IPS DF 6.9 (cell line): Measurements from ENCODE around the gene DCDC2C.

Experiments
- DNase-seq: peaks from one replicate; pipeline ENCODE4 v3.0.0-alpha.2; 2013; ENCODE audit warnings: low read depth, low spot score
- H3K27ac ChIP-seq: one replicate; pipeline ENCODE4 v1.5.1; 2013; ENCODE audit warnings: low read length, control low read depth
- H3K27me3 ChIP-seq: 2 replicates; pipeline ENCODE4 v1.6.1; 2013; ENCODE audit warnings: mild to moderate bottlenecking, low read length; ENCODE audit not compliant: control insufficient read depth, insufficient read depth
- H3K36me3 ChIP-seq: 2 replicates; pipeline ENCODE4 v1.6.1; 2013; ENCODE audit warnings: low read length; ENCODE audit not compliant: control insufficient read depth, insufficient read depth
- H3K4me1 ChIP-seq: 2 replicates; pipeline ENCODE4 v1.6.1; 2013; ENCODE audit warnings: low read length; ENCODE audit not compliant: control insufficient read depth, insufficient read depth
- H3K4me3 ChIP-seq: 2 replicates; pipeline ENCODE4 v1.5.1; 2013; ENCODE audit warnings: mild to moderate bottlenecking, low read length
- H3K9me3 ChIP-seq: 2 replicates; pipeline ENCODE4 v1.6.1; 2013; ENCODE audit warnings: low read length, inconsistent platforms; ENCODE audit not compliant: control insufficient read depth, insufficient read depth
- WGBS: extraction: QIAGEN DNeasy Blood & Tissue Kit; methylation state at CpG from one replicate; pipeline ENCODE4 v1.1.7; 2013; ENCODE audit warnings: mixed read lengths, missing lambda C conversion rate; ENCODE audit not compliant: insufficient read length, insufficient coverage; 5-methylcytosine and 5-hydroxymethylcytosine counted together

DCDC2C gene

GRCh38 chr2:3857576-3857975 is 154.2 kb downstream of the DCDC2C start:
- no peaks in the 10 kb centered on the region for H3K27me3 ChIP-seq
- no peak overlapping the region for H3K27ac ChIP-seq
- no peak for DNase-seq
- no peak overlapping the region for H3K4me3 ChIP-seq
- no peaks in the 10 kb centered on the region; the same call in 1 of the 2 replicates for H3K9me3 ChIP-seq
- no peaks in the 10 kb centered on the region for H3K36me3 ChIP-seq
- H3K4me1 ChIP-seq = no peaks in the 10 kb centered on the region
- WGBS = no CpG with 5 or more reads among the region's 4 CpGs

GRCh38 chr2:3864943-3865865 is 161.8 kb downstream of the DCDC2C start:
- WGBS = no CpG with 5 or more reads among the region's 16 CpGs
- no peak overlapping the region for H3K27ac ChIP-seq
- no peaks in the 10 kb centered on the region for H3K27me3 ChIP-seq
- no peak for DNase-seq
- H3K9me3 ChIP-seq = no peaks in the 10 kb centered on the region
- no peak overlapping the region for H3K4me3 ChIP-seq
- H3K36me3 ChIP-seq = no peaks in the 10 kb centered on the region
- 0 out of 2 replicates have a peak, but pooled peaks cover 2% of the 10 kb centered on the region for H3K4me1 ChIP-seq

GRCh38 chr2:3867469-3867868 is 164.1 kb downstream of the DCDC2C start:
- 0 out of 2 replicates have a peak, but pooled peaks cover 2% of the 10 kb centered on the region for H3K4me1 ChIP-seq
- DNase-seq = no peak
- no peaks in the 10 kb centered on the region for H3K9me3 ChIP-seq
- H3K36me3 ChIP-seq = no peaks in the 10 kb centered on the region
- no peaks in the 10 kb centered on the region for H3K27me3 ChIP-seq
- H3K4me3 ChIP-seq = no peak overlapping the region
- WGBS = no CpG with 5 or more reads among the region's 5 CpGs
- no peak overlapping the region for H3K27ac ChIP-seq

- no peak overlapping the region for H3K27ac ChIP-seq
- WGBS = no CpG with 5 or more reads among the region's 14 CpGs
- no peak for DNase-seq
- no peaks in the 10 kb centered on the region for H3K9me3 ChIP-seq
- H3K4me3 ChIP-seq = no peak overlapping the region
- no peaks in the 10 kb centered on the region for H3K36me3 ChIP-seq
- no peaks in the 10 kb centered on the region for H3K27me3 ChIP-seq
- 0 out of 2 replicates have a peak, but pooled peaks cover 2% of the 10 kb centered on the region for H3K4me1 ChIP-seq
Measured at GRCh38 chr2:3868012-3868805, 164.8 kb downstream of the DCDC2C start.

- Histone ChIP-seq H3K27me3 (no peaks in the 10 kb centered on the region), H3K36me3 (no peaks in the 10 kb centered on the region), H3K27ac (no peak overlapping the region), H3K4me3 (no peak overlapping the region), H3K9me3 (no peaks in the 10 kb centered on the region), H3K4me1 (0 out of 2 replicates have a peak, but pooled peaks cover 2% of the 10 kb centered on the region)
- no peak for DNase-seq
- no CpG with 5 or more reads among the region's 7 CpGs for WGBS
Measured at GRCh38 chr2:3870222-3870621, 166.8 kb downstream of the DCDC2C start.

- H3K27ac ChIP-seq = no peak overlapping the region
- H3K9me3 ChIP-seq = no peaks in the 10 kb centered on the region
- DNase-seq = no peak
- H3K27me3 ChIP-seq = no peaks in the 10 kb centered on the region
- 0 out of 2 replicates have a peak, but pooled peaks cover 2% of the 10 kb centered on the region for H3K4me1 ChIP-seq
- WGBS = no CpG with 5 or more reads among the region's 4 CpGs
- no peak overlapping the region for H3K4me3 ChIP-seq
- H3K36me3 ChIP-seq = no peaks in the 10 kb centered on the region
Measured at GRCh38 chr2:3871002-3871401, 167.6 kb downstream of the DCDC2C start.

DNA sequence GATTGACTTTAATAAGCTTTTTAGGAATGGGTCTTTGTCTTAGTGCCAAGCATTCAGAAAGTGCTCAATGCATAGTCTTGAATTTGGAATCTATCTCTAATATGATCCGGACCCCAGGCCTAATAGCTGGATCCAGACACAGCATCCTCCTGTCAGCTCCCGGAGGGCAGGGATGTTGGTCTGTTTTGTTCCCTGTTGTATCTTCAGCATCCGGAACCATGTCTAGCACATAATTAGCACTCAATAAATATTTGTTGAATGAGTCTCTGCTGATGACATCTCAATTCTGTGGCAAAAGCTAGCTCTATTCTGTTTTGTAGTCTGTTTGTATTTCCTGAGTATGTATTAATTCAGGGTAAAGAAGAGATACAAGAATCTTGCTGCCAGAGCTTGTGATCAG is 169.1 kb downstream of the DCDC2C start:
- H3K27me3 ChIP-seq = no peaks in the 10 kb centered on the region
- H3K9me3 ChIP-seq = no peaks in the 10 kb centered on the region
- H3K36me3 ChIP-seq = no peaks in the 10 kb centered on the region
- DNase-seq = no peak
- WGBS = no CpG with 5 or more reads among the region's 3 CpGs
- H3K4me3 ChIP-seq = no peak overlapping the region
- H3K27ac ChIP-seq = no peak overlapping the region
- H3K4me1 ChIP-seq = 0 out of 2 replicates have a peak, but pooled peaks cover 2% of the 10 kb centered on the region

DNA sequence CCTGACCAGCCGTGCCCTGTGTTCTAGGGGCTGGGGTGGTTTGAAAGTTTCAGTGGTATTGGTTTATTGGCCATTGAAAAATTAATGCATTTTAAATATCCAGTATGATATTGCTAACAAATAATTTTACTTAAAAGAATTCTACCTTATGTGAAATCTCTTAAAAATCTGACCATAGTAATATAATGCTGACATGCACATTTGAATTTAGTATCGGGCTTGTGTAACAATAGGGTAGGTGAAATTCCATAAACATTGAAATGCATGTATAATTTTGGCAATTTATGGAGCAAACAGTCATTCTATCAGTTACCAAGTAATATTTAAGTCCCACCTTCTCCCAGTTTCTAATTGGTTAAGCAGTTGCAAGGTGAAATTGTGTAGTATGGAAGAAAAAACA is 170.5 kb downstream of the DCDC2C start:
- DNase-seq = no peak
- no CpG with 5 or more reads among the region's 2 CpGs for WGBS
- Histone ChIP-seq H3K4me1 (0 out of 2 replicates have a peak, but pooled peaks cover 2% of the 10 kb centered on the region), H3K27ac (no peak overlapping the region), H3K4me3 (no peak overlapping the region), H3K36me3 (no peaks in the 10 kb centered on the region), H3K9me3 (no peaks in the 10 kb centered on the region), H3K27me3 (no peaks in the 10 kb centered on the region)

DNA sequence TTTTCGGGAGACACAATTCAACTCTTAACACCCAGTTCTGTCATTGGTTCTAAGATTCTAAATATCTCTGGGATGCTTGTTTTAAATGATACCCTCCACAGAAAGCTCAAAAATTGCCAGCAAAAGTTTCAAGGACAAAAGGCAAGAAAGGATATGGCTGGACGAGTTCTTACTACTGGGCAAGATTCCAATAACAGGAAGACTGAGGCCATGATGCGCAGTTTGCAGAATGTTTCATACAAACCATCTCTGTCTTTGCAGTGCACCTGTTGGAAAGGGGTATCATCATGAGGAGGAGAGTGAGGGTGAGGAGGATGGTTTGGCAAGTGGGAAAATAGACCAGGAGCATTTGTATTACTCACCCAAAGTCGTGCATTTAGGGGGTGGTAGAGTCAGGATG is 172.8 kb downstream of the DCDC2C start:
- Histone ChIP-seq H3K4me3 (no peak overlapping the region), H3K36me3 (no peaks in the 10 kb centered on the region), H3K9me3 (no peaks in the 10 kb centered on the region), H3K27ac (no peak overlapping the region), H3K27me3 (no peaks in the 10 kb centered on the region), H3K4me1 (no peaks in the 10 kb centered on the region)
- no peak for DNase-seq
- no CpG with 5 or more reads among the region's 4 CpGs for WGBS

- no peaks in the 10 kb centered on the region for H3K27me3 ChIP-seq
- no CpG with 5 or more reads among the region's 3 CpGs for WGBS
- no peak overlapping the region for H3K4me3 ChIP-seq
- no peaks in the 10 kb centered on the region for H3K9me3 ChIP-seq
- no peak overlapping the region for H3K27ac ChIP-seq
- no peak for DNase-seq
- H3K4me1 ChIP-seq = no peaks in the 10 kb centered on the region
- no peaks in the 10 kb centered on the region for H3K36me3 ChIP-seq
Measured at GRCh38 chr2:3876685-3877084, 173.3 kb downstream of the DCDC2C start.
